SIG-M5 (cell line): ENCODE measurements around the gene SLC49A3.

Source experiments
- DNase-seq: peaks from one replicate; lab custom pipeline; 2025; lab: John Stamatoyannopoulos, UW

The SLC49A3 gene

GRCh38 chr4:666822-667544 lies 22.0 kb downstream of the SLC49A3 start:
- no peak for DNase-seq

- no peak for DNase-seq
Observed at GRCh38 chr4:666436-666810, 22.5 kb downstream of the SLC49A3 start.

- DNase-seq, result no peak
Observed at GRCh38 chr4:665751-666435, 23.1 kb downstream of the SLC49A3 start.

GRCh38 chr4:665381-665750 lies 23.6 kb downstream of the SLC49A3 start:
- DNase-seq, result no peak

- DNase-seq, result no peak
Observed at GRCh38 chr4:664713-665231, 24.2 kb downstream of the SLC49A3 start.

- DNase-seq, result no peak
Observed at GRCh38 chr4:663438-664428, 25.2 kb downstream of the SLC49A3 start.

GRCh38 chr4:663046-663437 lies 25.9 kb downstream of the SLC49A3 start:
- DNase-seq, result no peak

- no peak for DNase-seq
Observed at GRCh38 chr4:661881-662761, 26.8 kb downstream of the SLC49A3 start.

- no peak for DNase-seq
Observed at GRCh38 chr4:661231-661630, 27.7 kb downstream of the SLC49A3 start.

GRCh38 chr4:660401-660800 lies 28.6 kb downstream of the SLC49A3 start:
- no peak for DNase-seq

GRCh38 chr4:659851-660250 lies 29.1 kb downstream of the SLC49A3 start:
- DNase-seq, result no peak

- DNase-seq, result no peak
Observed at GRCh38 chr4:658681-659667, 30.0 kb downstream of the SLC49A3 start.

- no peak for DNase-seq
Observed at GRCh38 chr4:657834-658667, 30.9 kb downstream of the SLC49A3 start.

- DNase-seq, result no peak
Observed at GRCh38 chr4:657338-657833, 31.6 kb downstream of the SLC49A3 start.

GRCh38 chr4:656436-657337 lies 32.3 kb downstream of the SLC49A3 start:
- no peak for DNase-seq

- no peak for DNase-seq
Observed at GRCh38 chr4:655464-656151, 33.3 kb downstream of the SLC49A3 start.

GRCh38 chr4:654871-655463 lies 34.0 kb downstream of the SLC49A3 start:
- DNase-seq, result no peak
